ENCODE measurements around the gene MDFIC. TPM values are rescaled to one million over a fixed set of nuclear protein-coding genes. Genes with fewer than 3 reads are reported as not detected.

Gene MDFIC
- total and polyA plus RNA-seq, 2 donors from 2014 or later: 9.8 to 32.9 TPM

- Histone ChIP-seq H3K36me3 (ENCODE audit: control insufficient read depth in 2 of 3, insufficient read depth in 3 of 3, low read length in 3 of 3) (no peaks in the 10 kb centered on the region), H3K27me3 (ENCODE audit: control insufficient read depth, insufficient read depth, low read length) (no peaks in the 10 kb centered on the region), H3K4me1 (ENCODE audit: control insufficient read depth in 2 of 3, insufficient read depth in 2 of 3, low read depth in 1 of 3, low read length in 3 of 3) (peaks cover 0 to 4% (median 0%) of the 10 kb centered on the region in 3 donors), H3K9me3 (ENCODE audit: control insufficient read depth in 2 of 3, insufficient read depth in 1 of 3, low read length in 3 of 3) (no peaks in the 10 kb centered on the region), H3K4me3 (ENCODE audit: low read length in 3 of 3) (no peak overlapping the region), H3K9ac (ENCODE audit: low read length in 3 of 3) (no peak overlapping the region), H3K27ac (ENCODE audit: low read depth in 2 of 2, low read length in 2 of 2) (no peak overlapping the region)
- intact Hi-C loops (cut with DNase I): no loop called here
- TF ChIP-seq CTCF (IDR thresholded peaks at IDR 0.05; ENCODE audit: borderline replicate concordance, extremely low read depth, insufficient read depth): no peak
- FAIRE-seq: no peak
- DNase-seq: no peak
Measured at GRCh38 chr7:114919587-114919986, 2.3 kb upstream of the MDFIC start.

- peaks cover 0 to 4% (median 0%) of the 10 kb centered on the region in 3 donors for H3K4me1 ChIP-seq (ENCODE audit: control insufficient read depth in 2 of 3, insufficient read depth in 2 of 3, low read depth in 1 of 3, low read length in 3 of 3)
- peak overlapping the region; percentile 81 to 89 for H3K27ac ChIP-seq (ENCODE audit: low read depth in 2 of 2, low read length in 2 of 2)
- peak overlapping the region in 1 of 3 donors; percentile 87 for H3K9ac ChIP-seq (ENCODE audit: low read length in 3 of 3)
- no peaks in the 10 kb centered on the region for H3K9me3 ChIP-seq (ENCODE audit: control insufficient read depth in 2 of 3, insufficient read depth in 1 of 3, low read length in 3 of 3)
- H3K27me3 ChIP-seq (ENCODE audit: control insufficient read depth, insufficient read depth, low read length): no peaks in the 10 kb centered on the region
- TF ChIP-seq CTCF (IDR thresholded peaks at IDR 0.05; ENCODE audit: borderline replicate concordance, extremely low read depth, insufficient read depth): no peak
- FAIRE-seq (no peak), DNase-seq (peak; percentile 37 to 63 (median 52))
- peak overlapping the region; percentile 37 to 91 (median 91) for H3K4me3 ChIP-seq (ENCODE audit: low read length in 3 of 3)
- no peaks in the 10 kb centered on the region for H3K36me3 ChIP-seq (ENCODE audit: control insufficient read depth in 2 of 3, insufficient read depth in 3 of 3, low read length in 3 of 3)
- intact Hi-C loops (cut with DNase I): no loop called here
Measured at GRCh38 chr7:114921631-114922025, 266 bp upstream of the MDFIC start.

- FAIRE-seq: no peak
- H3K4me3 ChIP-seq (ENCODE audit: low read length in 3 of 3): peak overlapping the region; percentile 86 to 91 (median 91)
- H3K9ac ChIP-seq (ENCODE audit: low read length in 3 of 3): peak overlapping the region; percentile 61 to 87 (median 85)
- DNase-seq: peak; percentile 66 to 80 (median 77)
- no peaks in the 10 kb centered on the region for H3K36me3 ChIP-seq (ENCODE audit: control insufficient read depth in 2 of 3, insufficient read depth in 3 of 3, low read length in 3 of 3)
- no peaks in the 10 kb centered on the region for H3K27me3 ChIP-seq (ENCODE audit: control insufficient read depth, insufficient read depth, low read length)
- no peaks in the 10 kb centered on the region for H3K9me3 ChIP-seq (ENCODE audit: control insufficient read depth in 2 of 3, insufficient read depth in 1 of 3, low read length in 3 of 3)
- intact Hi-C loops (cut with DNase I): no loop called here
- no peak for TF ChIP-seq CTCF (IDR thresholded peaks at IDR 0.05; ENCODE audit: borderline replicate concordance, extremely low read depth, insufficient read depth)
- peaks cover 0 to 4% (median 0%) of the 10 kb centered on the region in 3 donors for H3K4me1 ChIP-seq (ENCODE audit: control insufficient read depth in 2 of 3, insufficient read depth in 2 of 3, low read depth in 1 of 3, low read length in 3 of 3)
- peak overlapping the region; percentile 81 to 89 for H3K27ac ChIP-seq (ENCODE audit: low read depth in 2 of 2, low read length in 2 of 2)
Measured at GRCh38 chr7:114922652-114923402, 933 bp downstream of the MDFIC start.
